PFSK-1 (cell line): ENCODE measurements around the gene PSAPL1.

Source experiments
- FOXP2 ChIP-seq: optimal IDR thresholded peaks from 2 replicates; pipeline ENCODE3; 2011; ENCODE audit warnings: borderline replicate concordance, control low read depth, inconsistent platforms; ENCODE audit not compliant: insufficient read depth; ENCODE audit errors: extremely low read length, extremely low read depth
- POLR2AphosphoS5 ChIP-seq: IDR thresholded peaks from 2 replicates; pipeline ENCODE4 v1.6.1; 2012; ENCODE audit warnings: low read depth, mild to moderate bottlenecking, control low read depth, low read length, moderate library complexity
- SIN3A ChIP-seq: IDR thresholded peaks from 2 replicates; pipeline ENCODE4 v1.6.1; 2012; ENCODE audit warnings: mild to moderate bottlenecking, low read length, moderate library complexity, borderline replicate concordance; ENCODE audit not compliant: insufficient read depth
- TAF1 ChIP-seq: IDR thresholded peaks from 2 replicates; pipeline ENCODE4 v1.6.1; 2012; ENCODE audit warnings: low read length, control low read depth, borderline replicate concordance; ENCODE audit not compliant: insufficient read depth
- TF ChIP-seq, protein P1 (sequence below), 2 experiments: IDR thresholded peaks; 2 replicates each; pipeline versions ENCODE4 v1.6.1 to v1.8.0; 2011 to 2012; ENCODE audit warnings: low read depth in 2 of 2, low read length in 2 of 2, control low read depth in 1 of 2, inconsistent platforms in 1 of 2, mild to moderate bottlenecking in 1 of 2, moderate library complexity in 1 of 2; ENCODE audit not compliant: insufficient read depth in 1 of 2

- no peak for TF ChIP-seq SIN3A
- no peak for TF ChIP-seq POLR2AphosphoS5
- no peak for TF ChIP-seq FOXP2
- TF ChIP-seq, protein P1, sequence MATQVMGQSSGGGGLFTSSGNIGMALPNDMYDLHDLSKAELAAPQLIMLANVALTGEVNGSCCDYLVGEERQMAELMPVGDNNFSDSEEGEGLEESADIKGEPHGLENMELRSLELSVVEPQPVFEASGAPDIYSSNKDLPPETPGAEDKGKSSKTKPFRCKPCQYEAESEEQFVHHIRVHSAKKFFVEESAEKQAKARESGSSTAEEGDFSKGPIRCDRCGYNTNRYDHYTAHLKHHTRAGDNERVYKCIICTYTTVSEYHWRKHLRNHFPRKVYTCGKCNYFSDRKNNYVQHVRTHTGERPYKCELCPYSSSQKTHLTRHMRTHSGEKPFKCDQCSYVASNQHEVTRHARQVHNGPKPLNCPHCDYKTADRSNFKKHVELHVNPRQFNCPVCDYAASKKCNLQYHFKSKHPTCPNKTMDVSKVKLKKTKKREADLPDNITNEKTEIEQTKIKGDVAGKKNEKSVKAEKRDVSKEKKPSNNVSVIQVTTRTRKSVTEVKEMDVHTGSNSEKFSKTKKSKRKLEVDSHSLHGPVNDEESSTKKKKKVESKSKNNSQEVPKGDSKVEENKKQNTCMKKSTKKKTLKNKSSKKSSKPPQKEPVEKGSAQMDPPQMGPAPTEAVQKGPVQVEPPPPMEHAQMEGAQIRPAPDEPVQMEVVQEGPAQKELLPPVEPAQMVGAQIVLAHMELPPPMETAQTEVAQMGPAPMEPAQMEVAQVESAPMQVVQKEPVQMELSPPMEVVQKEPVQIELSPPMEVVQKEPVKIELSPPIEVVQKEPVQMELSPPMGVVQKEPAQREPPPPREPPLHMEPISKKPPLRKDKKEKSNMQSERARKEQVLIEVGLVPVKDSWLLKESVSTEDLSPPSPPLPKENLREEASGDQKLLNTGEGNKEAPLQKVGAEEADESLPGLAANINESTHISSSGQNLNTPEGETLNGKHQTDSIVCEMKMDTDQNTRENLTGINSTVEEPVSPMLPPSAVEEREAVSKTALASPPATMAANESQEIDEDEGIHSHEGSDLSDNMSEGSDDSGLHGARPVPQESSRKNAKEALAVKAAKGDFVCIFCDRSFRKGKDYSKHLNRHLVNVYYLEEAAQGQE (IDR thresholded peaks at IDR 0.05; ENCODE audit: insufficient read depth in 1 of 2, low read depth in 2 of 2, low read length in 2 of 2), result no peak
- no peak for TF ChIP-seq TAF1
These were observed 23.2 kb downstream of the PSAPL1 start for GRCh38 chr4:7411491-7411890.
